ENCODE results near the gene FGGY.

The FGGY gene

DNA sequence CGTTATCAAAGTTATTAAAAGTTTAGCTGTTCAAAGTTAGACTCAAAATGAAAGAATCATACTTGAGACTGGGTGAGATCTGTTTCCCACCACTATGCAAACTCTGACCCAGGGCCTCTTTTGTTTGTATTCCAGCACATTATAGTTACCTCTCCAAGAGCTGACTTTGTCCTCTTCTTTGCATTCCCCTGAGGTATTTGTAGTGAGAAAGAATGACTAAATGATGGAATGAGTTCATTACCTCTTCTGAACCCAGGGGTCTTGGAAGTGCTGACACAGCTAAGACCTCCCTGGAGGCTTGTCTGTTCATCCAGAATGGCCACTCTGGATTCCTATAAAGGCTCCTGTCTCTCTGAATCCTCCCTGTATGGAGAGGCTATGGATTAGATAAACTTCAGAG lies 62.4 kb downstream of the FGGY start:
- TF ChIP-seq GATA1 (IDR thresholded peaks at IDR 0.05; ENCODE audit: low read depth, low read length) = no peak
- TF ChIP-seq POLR2A (IDR thresholded peaks at IDR 0.05; ENCODE audit: low read length) = no peak

DNA sequence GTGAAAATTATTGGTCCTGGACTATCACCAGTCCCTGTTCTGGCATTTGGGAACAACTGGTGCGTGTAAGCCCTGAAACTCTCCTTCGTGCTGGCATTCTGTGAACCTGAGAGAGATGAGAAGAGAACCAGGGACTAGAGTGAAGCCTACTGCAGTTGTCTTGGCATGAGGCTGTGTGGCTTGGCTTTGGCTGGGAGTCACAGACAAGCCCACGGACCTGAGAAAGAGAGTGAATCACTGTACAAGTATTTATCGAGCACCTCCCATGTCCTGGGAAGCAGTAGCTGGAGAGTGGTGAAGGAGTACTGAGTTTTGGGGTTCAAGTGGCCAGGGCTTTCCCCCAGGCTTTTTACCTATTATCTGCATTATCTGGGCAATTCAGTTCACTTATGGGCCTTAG lies 63.3 kb downstream of the FGGY start:
- DNase-seq = no peak
- TF ChIP-seq POLR2A (IDR thresholded peaks at IDR 0.05; ENCODE audit: low read length) (no peak), GATA1 (IDR thresholded peaks at IDR 0.05; ENCODE audit: low read depth, low read length) (no peak)

More for the DNA sequence above, 62.4 kb downstream of the FGGY start:
- DNase-seq = no peak

GRCh38 chr1:59360729-59361128 lies 63.8 kb downstream of the FGGY start:
- no peak for DNase-seq
- TF ChIP-seq POLR2A (IDR thresholded peaks at IDR 0.05; ENCODE audit: low read length) (no peak), GATA1 (IDR thresholded peaks at IDR 0.05; ENCODE audit: low read depth, low read length) (no peak)

- DNase-seq = no peak
- TF ChIP-seq POLR2A (IDR thresholded peaks at IDR 0.05; ENCODE audit: low read length) = no peak
- TF ChIP-seq GATA1 (IDR thresholded peaks at IDR 0.05; ENCODE audit: low read depth, low read length) = no peak
Measured at GRCh38 chr1:59361766-59362165, 64.9 kb downstream of the FGGY start.

- TF ChIP-seq POLR2A (IDR thresholded peaks at IDR 0.05; ENCODE audit: low read length) (no peak), GATA1 (IDR thresholded peaks at IDR 0.05; ENCODE audit: low read depth, low read length) (no peak)
- no peak for DNase-seq
Measured at GRCh38 chr1:59364037-59364436, 67.1 kb downstream of the FGGY start.

DNA sequence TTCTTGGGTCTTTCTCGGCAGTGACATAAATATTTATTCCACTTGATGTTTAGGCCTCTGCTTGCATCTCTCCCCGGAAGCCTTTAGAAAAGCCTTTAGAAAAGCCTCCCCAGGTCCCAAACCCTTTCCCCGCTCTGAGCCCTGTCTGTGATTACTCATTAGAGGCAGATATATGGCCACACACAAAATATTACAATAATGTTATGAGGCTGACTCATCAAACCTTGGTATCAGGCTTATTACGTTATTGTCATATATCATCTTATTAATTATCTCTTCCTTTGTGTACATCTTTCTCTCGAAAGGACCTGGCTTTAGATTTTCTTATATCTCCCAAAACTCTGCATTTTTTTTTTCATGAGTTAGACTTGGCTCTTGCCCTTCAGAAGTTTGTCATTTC lies 69.5 kb downstream of the FGGY start:
- TF ChIP-seq GATA1 (IDR thresholded peaks at IDR 0.05; ENCODE audit: low read depth, low read length) = no peak
- no peak for TF ChIP-seq POLR2A (IDR thresholded peaks at IDR 0.05; ENCODE audit: low read length)
- no peak for DNase-seq

GRCh38 chr1:59367301-59368007 lies 70.6 kb downstream of the FGGY start:
- DNase-seq = no peak
- no peak for TF ChIP-seq GATA1 (IDR thresholded peaks at IDR 0.05; ENCODE audit: low read depth, low read length)
- TF ChIP-seq POLR2A (IDR thresholded peaks at IDR 0.05; ENCODE audit: low read length) = no peak

DNA sequence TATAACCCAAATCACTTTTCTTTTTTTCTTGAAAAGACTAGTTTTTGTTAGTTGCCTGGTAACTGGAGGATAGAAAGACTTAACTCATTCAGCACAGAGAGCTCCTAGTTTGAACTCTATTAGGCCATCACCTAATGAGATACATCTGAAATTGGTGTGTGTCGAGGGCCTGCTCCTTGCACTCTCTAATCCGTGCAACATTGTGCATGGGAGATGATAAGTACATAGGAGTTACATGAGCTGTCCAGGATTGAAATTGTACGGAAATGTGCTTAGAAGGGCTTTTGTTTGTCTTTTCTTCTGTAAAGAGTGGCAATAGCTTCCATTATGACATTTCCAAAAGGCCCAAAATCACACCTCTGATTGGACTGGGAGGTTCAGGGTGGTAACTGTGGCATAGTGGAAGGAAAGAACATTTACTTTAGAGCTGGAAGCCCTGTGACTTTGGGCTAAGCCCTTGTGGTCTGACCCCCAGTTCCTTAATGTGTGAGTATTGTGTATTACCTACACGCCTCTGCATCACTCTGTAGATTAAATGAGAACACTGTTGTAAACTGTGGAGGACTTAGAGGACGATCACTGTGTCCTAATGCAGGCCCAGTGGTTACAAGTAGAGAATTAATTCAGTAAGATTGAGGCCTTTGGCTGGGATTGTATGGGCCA lies 71.2 kb downstream of the FGGY start:
- no peak for DNase-seq
- TF ChIP-seq POLR2A (IDR thresholded peaks at IDR 0.05; ENCODE audit: low read length) (no peak), GATA1 (IDR thresholded peaks at IDR 0.05; ENCODE audit: low read depth, low read length) (no peak)

DNA sequence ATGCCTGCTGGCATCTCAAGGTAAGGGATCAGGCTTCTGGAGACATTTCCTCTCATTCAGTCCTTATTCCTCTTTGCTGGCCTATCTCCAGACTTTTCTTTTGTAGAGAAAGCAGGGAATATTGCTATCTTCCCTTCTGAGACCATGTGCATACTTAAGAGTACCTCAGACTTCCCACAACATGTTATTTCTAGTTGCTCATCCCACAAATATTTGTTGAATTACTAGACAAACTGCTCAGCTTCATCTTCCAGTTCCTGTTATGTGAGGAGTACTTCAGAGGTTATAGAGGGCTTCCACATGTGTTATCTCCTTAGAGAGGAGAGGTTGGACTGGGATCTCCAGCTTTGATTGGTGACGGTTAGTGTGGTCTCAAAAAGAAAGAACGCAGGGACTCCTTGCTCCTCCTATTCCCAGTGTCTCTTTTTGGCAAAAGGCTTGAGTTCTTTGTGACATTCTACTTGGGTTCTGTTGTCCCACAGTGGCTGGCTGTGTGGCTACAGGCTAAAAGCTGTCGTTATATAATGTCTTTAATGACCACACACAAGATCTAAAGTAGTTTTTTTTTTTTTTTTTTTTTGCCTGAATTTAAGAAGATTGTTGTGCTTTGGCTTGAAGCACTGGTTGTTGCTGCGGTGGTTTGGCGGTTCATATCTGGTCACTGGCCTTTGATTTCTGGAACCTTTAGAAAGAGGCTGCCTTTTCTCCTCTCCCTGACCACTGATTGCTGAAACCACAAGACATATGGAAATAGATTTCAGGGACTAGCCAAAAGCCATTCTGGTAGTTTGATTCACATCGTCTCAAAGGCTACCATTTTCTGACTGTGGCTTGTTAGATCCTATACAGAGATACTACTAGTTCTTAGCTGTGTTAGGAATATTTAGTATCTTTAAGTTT lies 78.7 kb downstream of the FGGY start:
- no peak for TF ChIP-seq POLR2A (IDR thresholded peaks at IDR 0.05; ENCODE audit: low read length)
- no peak for TF ChIP-seq GATA1 (IDR thresholded peaks at IDR 0.05; ENCODE audit: low read depth, low read length)
- no peak for DNase-seq

DNA sequence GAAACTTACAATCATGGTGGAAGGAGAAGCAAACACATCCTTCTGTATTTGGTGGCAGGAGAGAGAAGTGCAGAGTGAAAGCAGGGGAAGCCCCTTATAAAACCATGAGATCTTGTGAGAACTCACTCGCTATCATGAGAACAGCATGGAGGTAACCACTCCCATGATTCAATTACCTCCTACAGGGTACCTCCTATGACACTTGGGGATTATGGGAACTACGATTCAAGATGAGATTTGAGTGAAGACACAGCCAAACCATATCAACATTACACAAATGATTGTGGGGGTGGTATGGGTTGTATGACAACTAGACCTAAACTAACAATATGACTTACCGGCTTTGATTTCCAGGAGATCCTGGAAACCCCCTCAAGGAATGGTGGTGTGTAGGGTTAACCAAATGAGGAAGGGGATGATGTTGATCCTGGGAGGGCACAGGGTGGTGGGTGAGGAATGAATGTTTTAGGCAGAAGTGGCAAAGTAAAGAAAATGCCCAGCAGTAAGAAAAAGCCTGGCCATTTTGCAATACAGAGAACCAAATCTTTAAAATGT lies 80.5 kb downstream of the FGGY start:
- TF ChIP-seq POLR2A (IDR thresholded peaks at IDR 0.05; ENCODE audit: low read length) = no peak
- no peak for DNase-seq

DNA sequence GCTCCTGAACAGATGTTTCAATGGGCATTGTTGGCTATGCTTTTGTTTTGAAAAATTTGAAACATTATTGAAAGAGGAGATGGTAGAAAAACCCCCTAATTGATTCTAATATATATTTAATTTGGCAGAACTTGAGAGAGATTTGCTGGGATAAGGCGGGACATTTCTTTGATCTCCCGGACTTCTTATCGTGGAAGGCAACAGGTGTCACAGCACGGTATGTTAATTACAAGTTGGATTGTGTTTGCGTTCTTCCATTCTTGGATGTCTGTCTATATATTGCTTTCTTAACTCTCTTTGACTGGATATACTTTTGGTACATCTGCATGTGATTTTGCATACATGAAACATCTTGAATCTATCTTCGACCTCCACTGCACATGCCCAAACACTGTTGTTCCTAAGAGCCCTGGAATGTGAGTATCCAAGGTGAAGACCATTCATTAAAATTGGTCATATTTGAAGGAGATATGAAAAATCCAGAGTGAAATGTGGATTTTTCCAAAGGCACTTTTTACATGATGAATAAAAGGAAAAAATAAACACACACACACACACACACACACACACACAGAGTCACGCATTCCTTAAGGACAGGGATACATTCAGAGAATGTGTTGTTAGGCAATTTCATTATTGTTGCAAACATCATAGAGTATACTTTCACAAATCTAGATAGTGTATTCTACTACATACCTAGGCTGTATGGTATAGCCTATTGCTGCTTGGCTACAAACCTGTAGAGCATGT lies 81.9 kb downstream of the FGGY start:
- TF ChIP-seq GATA1 (IDR thresholded peaks at IDR 0.05; ENCODE audit: low read depth, low read length) = no peak
- no peak for TF ChIP-seq POLR2A (IDR thresholded peaks at IDR 0.05; ENCODE audit: low read length)
- DNase-seq = no peak

GRCh38 chr1:59379371-59379728 lies 82.5 kb downstream of the FGGY start:
- TF ChIP-seq POLR2A (IDR thresholded peaks at IDR 0.05; ENCODE audit: low read length) (no peak), GATA1 (IDR thresholded peaks at IDR 0.05; ENCODE audit: low read depth, low read length) (no peak)

GRCh38 chr1:59383963-59384362 lies 87.1 kb downstream of the FGGY start:
- no peak for TF ChIP-seq POLR2A (IDR thresholded peaks at IDR 0.05; ENCODE audit: low read length)
- no peak for TF ChIP-seq GATA1 (IDR thresholded peaks at IDR 0.05; ENCODE audit: low read depth, low read length)
- DNase-seq = no peak

More at GRCh38 chr1:59379371-59379728, 82.5 kb downstream of the FGGY start:
- no peak for DNase-seq
